ENCODE data around the gene HOOK1. TPM values are rescaled to one million over a fixed set of nuclear protein-coding genes. Genes with fewer than 3 reads are reported as not detected.
"Not testable (repeated sequence)": the region's sequence is repeated elsewhere in the genome, so short reads cannot be mapped to it uniquely, and the experiment has no call there.

The HOOK1 gene
- total RNA-seq, 1 experiment from 2014 or later = 33.8 TPM

DNA sequence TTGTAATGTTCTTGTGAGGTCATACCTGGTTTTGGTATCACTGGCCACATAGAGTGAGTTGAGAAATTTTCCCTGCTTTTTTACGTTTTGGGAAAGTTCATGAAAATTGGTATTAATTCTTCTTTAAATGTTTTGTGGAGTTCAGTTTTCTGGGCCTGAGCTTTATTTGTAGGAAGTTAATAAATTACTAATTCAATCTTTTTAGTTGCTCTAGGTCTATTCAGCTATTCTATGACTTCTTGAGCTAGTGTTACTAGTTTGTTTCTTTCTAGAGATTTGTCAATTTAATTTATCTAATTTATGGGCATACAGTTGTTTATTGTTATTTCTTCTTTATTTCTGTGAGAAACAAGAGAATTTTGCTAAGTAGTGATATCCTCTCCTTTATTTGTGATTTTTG lies 37.4 kb downstream of the HOOK1 start (continued):
- no peak for TF ChIP-seq NR1H2 (CRISPR knock-in tag; IDR thresholded peaks at IDR 0.05)
- TF ChIP-seq, protein P1, sequence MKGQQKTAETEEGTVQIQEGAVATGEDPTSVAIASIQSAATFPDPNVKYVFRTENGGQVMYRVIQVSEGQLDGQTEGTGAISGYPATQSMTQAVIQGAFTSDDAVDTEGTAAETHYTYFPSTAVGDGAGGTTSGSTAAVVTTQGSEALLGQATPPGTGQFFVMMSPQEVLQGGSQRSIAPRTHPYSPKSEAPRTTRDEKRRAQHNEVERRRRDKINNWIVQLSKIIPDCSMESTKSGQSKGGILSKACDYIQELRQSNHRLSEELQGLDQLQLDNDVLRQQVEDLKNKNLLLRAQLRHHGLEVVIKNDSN (CRISPR knock-in tag; IDR thresholded peaks at IDR 0.05) = no peak
- TF ChIP-seq TEAD1 (CRISPR knock-in tag; IDR thresholded peaks at IDR 0.05) = no peak
- TF ChIP-seq, protein P2, sequence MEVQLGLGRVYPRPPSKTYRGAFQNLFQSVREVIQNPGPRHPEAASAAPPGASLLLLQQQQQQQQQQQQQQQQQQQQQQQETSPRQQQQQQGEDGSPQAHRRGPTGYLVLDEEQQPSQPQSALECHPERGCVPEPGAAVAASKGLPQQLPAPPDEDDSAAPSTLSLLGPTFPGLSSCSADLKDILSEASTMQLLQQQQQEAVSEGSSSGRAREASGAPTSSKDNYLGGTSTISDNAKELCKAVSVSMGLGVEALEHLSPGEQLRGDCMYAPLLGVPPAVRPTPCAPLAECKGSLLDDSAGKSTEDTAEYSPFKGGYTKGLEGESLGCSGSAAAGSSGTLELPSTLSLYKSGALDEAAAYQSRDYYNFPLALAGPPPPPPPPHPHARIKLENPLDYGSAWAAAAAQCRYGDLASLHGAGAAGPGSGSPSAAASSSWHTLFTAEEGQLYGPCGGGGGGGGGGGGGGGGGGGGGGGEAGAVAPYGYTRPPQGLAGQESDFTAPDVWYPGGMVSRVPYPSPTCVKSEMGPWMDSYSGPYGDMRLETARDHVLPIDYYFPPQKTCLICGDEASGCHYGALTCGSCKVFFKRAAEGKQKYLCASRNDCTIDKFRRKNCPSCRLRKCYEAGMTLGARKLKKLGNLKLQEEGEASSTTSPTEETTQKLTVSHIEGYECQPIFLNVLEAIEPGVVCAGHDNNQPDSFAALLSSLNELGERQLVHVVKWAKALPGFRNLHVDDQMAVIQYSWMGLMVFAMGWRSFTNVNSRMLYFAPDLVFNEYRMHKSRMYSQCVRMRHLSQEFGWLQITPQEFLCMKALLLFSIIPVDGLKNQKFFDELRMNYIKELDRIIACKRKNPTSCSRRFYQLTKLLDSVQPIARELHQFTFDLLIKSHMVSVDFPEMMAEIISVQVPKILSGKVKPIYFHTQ (CRISPR knock-in tag; IDR thresholded peaks at IDR 0.05) = no peak
- TF ChIP-seq ZNF138 (CRISPR knock-in tag; conservative IDR thresholded peaks at IDR 0.05) = no peak
- TF ChIP-seq ZNF263 (CRISPR knock-in tag; IDR thresholded peaks at IDR 0.05; ENCODE audit: low read depth) = no peak
- TF ChIP-seq, protein P3, sequence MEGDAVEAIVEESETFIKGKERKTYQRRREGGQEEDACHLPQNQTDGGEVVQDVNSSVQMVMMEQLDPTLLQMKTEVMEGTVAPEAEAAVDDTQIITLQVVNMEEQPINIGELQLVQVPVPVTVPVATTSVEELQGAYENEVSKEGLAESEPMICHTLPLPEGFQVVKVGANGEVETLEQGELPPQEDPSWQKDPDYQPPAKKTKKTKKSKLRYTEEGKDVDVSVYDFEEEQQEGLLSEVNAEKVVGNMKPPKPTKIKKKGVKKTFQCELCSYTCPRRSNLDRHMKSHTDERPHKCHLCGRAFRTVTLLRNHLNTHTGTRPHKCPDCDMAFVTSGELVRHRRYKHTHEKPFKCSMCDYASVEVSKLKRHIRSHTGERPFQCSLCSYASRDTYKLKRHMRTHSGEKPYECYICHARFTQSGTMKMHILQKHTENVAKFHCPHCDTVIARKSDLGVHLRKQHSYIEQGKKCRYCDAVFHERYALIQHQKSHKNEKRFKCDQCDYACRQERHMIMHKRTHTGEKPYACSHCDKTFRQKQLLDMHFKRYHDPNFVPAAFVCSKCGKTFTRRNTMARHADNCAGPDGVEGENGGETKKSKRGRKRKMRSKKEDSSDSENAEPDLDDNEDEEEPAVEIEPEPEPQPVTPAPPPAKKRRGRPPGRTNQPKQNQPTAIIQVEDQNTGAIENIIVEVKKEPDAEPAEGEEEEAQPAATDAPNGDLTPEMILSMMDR (IDR thresholded peaks at IDR 0.05) = no peak
- TF ChIP-seq ZNF317 (CRISPR knock-in tag; IDR thresholded peaks at IDR 0.05; ENCODE audit: borderline replicate concordance, low read depth) = no peak
- TF ChIP-seq IRF2 (CRISPR knock-in tag; IDR thresholded peaks at IDR 0.05; ENCODE audit: borderline replicate concordance, low read depth) = no peak
- no peak for TF ChIP-seq ELF4 (CRISPR knock-in tag; IDR thresholded peaks at IDR 0.05; ENCODE audit: low read depth)
- TF ChIP-seq, protein P4, sequence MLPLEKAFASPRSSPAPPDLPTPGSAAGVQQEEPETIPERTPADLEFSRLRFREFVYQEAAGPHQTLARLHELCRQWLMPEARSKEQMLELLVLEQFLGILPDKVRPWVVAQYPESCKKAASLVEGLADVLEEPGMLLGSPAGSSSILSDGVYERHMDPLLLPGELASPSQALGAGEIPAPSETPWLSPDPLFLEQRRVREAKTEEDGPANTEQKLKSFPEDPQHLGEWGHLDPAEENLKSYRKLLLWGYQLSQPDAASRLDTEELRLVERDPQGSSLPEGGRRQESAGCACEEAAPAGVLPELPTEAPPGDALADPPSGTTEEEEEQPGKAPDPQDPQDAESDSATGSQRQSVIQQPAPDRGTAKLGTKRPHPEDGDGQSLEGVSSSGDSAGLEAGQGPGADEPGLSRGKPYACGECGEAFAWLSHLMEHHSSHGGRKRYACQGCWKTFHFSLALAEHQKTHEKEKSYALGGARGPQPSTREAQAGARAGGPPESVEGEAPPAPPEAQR (CRISPR knock-in tag; IDR thresholded peaks at IDR 0.05) = no peak
- no peak for TF ChIP-seq CREM (CRISPR knock-in tag; IDR thresholded peaks at IDR 0.05)
- TF ChIP-seq ZNF416 (CRISPR knock-in tag; IDR thresholded peaks at IDR 0.05) = no peak
- no peak for TF ChIP-seq ZNF232 (CRISPR knock-in tag; IDR thresholded peaks at IDR 0.05)
- no peak for TF ChIP-seq ZBTB21 (CRISPR knock-in tag; IDR thresholded peaks at IDR 0.05; ENCODE audit: borderline replicate concordance)

DNA sequence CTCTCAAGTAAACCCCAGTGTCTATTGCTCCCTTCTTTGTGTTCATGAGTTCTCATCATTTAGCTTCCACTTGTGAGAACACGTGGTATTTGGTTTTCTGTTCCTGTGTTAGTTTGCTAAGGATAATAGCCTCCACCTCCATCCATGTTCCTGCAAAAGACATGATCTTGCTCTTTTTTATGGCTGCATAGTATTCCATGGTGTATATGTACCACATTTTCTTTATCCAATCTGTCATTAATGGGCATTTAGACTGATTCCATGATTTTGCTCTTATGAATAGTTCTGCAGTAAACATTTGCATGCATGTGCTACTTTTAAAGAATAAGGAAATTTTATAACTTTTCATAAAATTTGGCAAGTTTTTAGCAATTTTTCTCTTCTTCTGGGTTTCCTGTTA lies 40.5 kb downstream of the HOOK1 start:
- DNase-seq (ENCODE audit: low spot score); POLR2A ChIA-PET; H3K27ac Mint-ChIP-seq; H3K4me3 Mint-ChIP-seq; ATAC-seq; H3K27me3 Mint-ChIP-seq (ENCODE audit: low read depth); CTCF ChIA-PET: not testable (repeated sequence)
- Mint-ChIP-seq H3K4me1 (peaks cover 11% of the 10 kb centered on the region), H3K36me3 (peaks cover 22% of the 10 kb centered on the region), H3K9me3 (peaks cover 14% of the 10 kb centered on the region)

DNA sequence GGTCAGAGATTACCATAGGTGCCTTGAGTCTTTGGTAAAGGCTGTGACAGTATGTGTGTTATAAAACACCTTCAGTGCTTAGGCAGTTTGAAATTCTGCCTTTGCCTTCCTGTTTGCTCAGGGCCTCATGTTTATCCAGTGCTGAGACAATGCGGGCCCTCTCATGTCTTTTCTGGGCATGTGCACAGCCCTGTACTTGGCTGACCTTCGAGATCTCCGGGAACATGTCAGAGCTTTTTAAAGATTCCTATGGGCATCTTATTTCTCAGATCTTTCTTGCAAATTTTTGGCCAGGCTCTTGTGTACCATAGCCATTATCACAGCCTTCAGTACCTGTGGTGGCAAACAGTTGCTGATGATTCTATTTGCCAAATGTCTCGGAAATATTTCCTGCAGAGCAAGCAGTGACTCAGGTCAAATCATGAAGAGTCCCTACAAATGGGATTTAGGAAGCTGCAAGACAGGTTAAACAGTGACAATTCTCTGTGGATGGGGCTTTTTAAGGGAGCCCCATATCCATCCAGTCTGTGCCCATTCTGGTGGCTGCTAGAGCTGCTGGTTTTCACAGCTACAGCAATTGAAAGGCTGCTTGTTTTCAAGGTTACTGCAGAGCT lies 42.1 kb downstream of the HOOK1 start:
- ChIA-PET POLR2A (no interaction called here), CTCF (interaction anchor here (1.4 kb wide), 1 partner anchor 90 kb away, joined by 4 read pairs; no protein-coding TSS in a partner anchor)
- peaks cover 18% of the 10 kb centered on the region for H3K36me3 Mint-ChIP-seq
- no peak overlapping the region for H3K4me3 Mint-ChIP-seq
- peaks cover 11% of the 10 kb centered on the region for H3K4me1 Mint-ChIP-seq
- peaks cover 11% of the 10 kb centered on the region for H3K9me3 Mint-ChIP-seq
- H3K27ac Mint-ChIP-seq = peak overlapping the region; percentile 80
- peak; percentile 48 for ATAC-seq
- DNase-seq (ENCODE audit: low spot score) = no peak
- no peaks in the 10 kb centered on the region for H3K27me3 Mint-ChIP-seq (ENCODE audit: low read depth)
- TF ChIP-seq ZNF138 (CRISPR knock-in tag; conservative IDR thresholded peaks at IDR 0.05) (no peak), GRHL2 (CRISPR knock-in tag; IDR thresholded peaks at IDR 0.05; ENCODE audit: insufficient replicate concordance, severe bottlenecking) (no peak)
- TF ChIP-seq, protein P5, sequence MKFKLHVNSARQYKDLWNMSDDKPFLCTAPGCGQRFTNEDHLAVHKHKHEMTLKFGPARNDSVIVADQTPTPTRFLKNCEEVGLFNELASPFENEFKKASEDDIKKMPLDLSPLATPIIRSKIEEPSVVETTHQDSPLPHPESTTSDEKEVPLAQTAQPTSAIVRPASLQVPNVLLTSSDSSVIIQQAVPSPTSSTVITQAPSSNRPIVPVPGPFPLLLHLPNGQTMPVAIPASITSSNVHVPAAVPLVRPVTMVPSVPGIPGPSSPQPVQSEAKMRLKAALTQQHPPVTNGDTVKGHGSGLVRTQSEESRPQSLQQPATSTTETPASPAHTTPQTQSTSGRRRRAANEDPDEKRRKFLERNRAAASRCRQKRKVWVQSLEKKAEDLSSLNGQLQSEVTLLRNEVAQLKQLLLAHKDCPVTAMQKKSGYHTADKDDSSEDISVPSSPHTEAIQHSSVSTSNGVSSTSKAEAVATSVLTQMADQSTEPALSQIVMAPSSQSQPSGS (CRISPR knock-in tag; IDR thresholded peaks at IDR 0.05; ENCODE audit: borderline replicate concordance, low read depth) = no peak
